K562 (cell line): ENCODE results near the gene RHBDF2. TPM values are rescaled to one million over a fixed set of nuclear protein-coding genes. Genes with fewer than 3 reads are reported as not detected.

Experiments
- ATAC-seq: fragments of 200-7000 bp; cut with Tn5 transposase; 3 replicates; pipeline ENCODE4 v1.9.1; 2020; ENCODE audit warnings: moderate library complexity
- BruUV-seq: library from RNA; stranded (reverse); fragments of 400-500 nt; replicated peaks from 2 replicates; lab custom pipeline; 2021; lab: Mats Ljungman, UMichigan
- CTCF ChIA-PET: fragments of 300-600 bp; formaldehyde crosslinking; extraction: SDS; loops from one replicate; lab custom pipeline; 2021; ENCODE audit warnings: low intra/inter-chr PET ratio; lab: Yijun Ruan, JAX
- POLR2A ChIA-PET: fragments of 300-600, 350-650 bp; sonication (Branson Sonifier 250); formaldehyde crosslinking; extraction: SDS; loops from one replicate; lab custom pipeline; 2021; ENCODE audit warnings: antibody characterized with exemption, inconsistent platforms; lab: Yijun Ruan, JAX
- DNase-seq, 4 experiments: peaks; one replicate each; pipeline versions ENCODE4 v3.0.0 to v3.0.0-alpha.2; 2011 to 2018; ENCODE audit warnings: low spot score in 3 of 4, mixed read lengths in 3 of 4; ENCODE audit errors: extremely low read depth in 1 of 4
- FAIRE-seq: peaks from 2 replicates; lab custom pipeline; 2011; peaks lifted over from hg19 to GRCh38; lab: Jason Lieb, UNC
- H2AFZ ChIP-seq: 2 replicates; pipeline ENCODE4 v1.6.0; 2011; ENCODE audit warnings: low read depth, low read length, control low read depth, inconsistent platforms
- H3K27ac ChIP-seq: fragments of 200-600 bp; 3 replicates; pipeline ENCODE4 v1.8.0; 2011; ENCODE audit warnings: low read depth, mild to moderate bottlenecking, control low read depth, inconsistent platforms, low read length, moderate library complexity, mixed read lengths; ENCODE audit errors: extremely low read depth
- H3K27me3 ChIP-seq, 2 experiments: fragments of 300-600 bp in 1 of 2; 2 replicates in 1 of 2; 3 replicates in 1 of 2; pipeline versions ENCODE4 v1.6.0 to v1.8.0; 2011; ENCODE audit warnings: inconsistent platforms in 2 of 2, low read length in 2 of 2, mild to moderate bottlenecking in 1 of 2, mixed read lengths in 1 of 2, moderate library complexity in 1 of 2; ENCODE audit not compliant: control insufficient read depth in 2 of 2, insufficient read depth in 2 of 2
- H3K36me3 ChIP-seq: fragments of 300-600 bp; 3 replicates; pipeline ENCODE4 v1.8.0; 2011; ENCODE audit warnings: mild to moderate bottlenecking, low read length, inconsistent platforms; ENCODE audit not compliant: control insufficient read depth, insufficient read depth
- H3K4me1 ChIP-seq, 2 experiments: fragments of 200-600 bp in 1 of 2; replicated peaks in 1 of 2; 2 replicates in 1 of 2; 3 replicates in 1 of 2; pipeline versions ENCODE4 v1.5.1 to v1.8.0; 2011; ENCODE audit warnings: inconsistent platforms in 2 of 2, low read length in 2 of 2, mild to moderate bottlenecking in 1 of 2, mixed read lengths in 1 of 2, moderate library complexity in 1 of 2; ENCODE audit not compliant: control insufficient read depth in 2 of 2, insufficient read depth in 2 of 2
- H3K4me2 ChIP-seq: 2 replicates; pipeline ENCODE4 v1.6.1; 2011; ENCODE audit warnings: low read length, control low read depth, inconsistent platforms, mixed read lengths; ENCODE audit not compliant: insufficient read depth
- H3K4me3 ChIP-seq: fragments of 200-600 bp; sonication (generic), shearing (Covaris generic); 2 replicates; pipeline ENCODE4 v1.5.1; 2016; ENCODE audit warnings: control low read depth, inconsistent platforms
- H3K79me2 ChIP-seq: fragments of 200-600 bp; 3 replicates; pipeline ENCODE4 v1.8.0; 2011; ENCODE audit warnings: low read length, inconsistent platforms; ENCODE audit not compliant: control insufficient read depth, insufficient read depth
- H3K9ac ChIP-seq, 2 experiments: 2 replicates each; pipeline versions ENCODE4 v1.6.0 to v1.6.1; 2011; ENCODE audit warnings: low read depth in 2 of 2, low read length in 2 of 2, control low read depth in 1 of 2, inconsistent platforms in 1 of 2, mild to moderate bottlenecking in 1 of 2, mixed read lengths in 1 of 2; ENCODE audit not compliant: insufficient read depth in 1 of 2
- H3K9me1 ChIP-seq: one replicate; pipeline ENCODE4 v1.6.0; 2011; ENCODE audit warnings: inconsistent platforms, mild to moderate bottlenecking, low read length, moderate library complexity; ENCODE audit not compliant: control insufficient read depth, insufficient read depth
- H3K9me3 ChIP-seq: replicated peaks from 2 replicates; pipeline ENCODE4 v1.5.1; 2011; ENCODE audit warnings: low read depth, low read length, inconsistent platforms; ENCODE audit not compliant: control insufficient read depth, insufficient read depth
- H4K20me1 ChIP-seq: replicated peaks from 2 replicates; pipeline ENCODE4 v1.6.1; 2011; ENCODE audit warnings: low read length, inconsistent platforms, mixed read lengths; ENCODE audit not compliant: control insufficient read depth, insufficient read depth
- CREB1 ChIP-seq, 2 experiments: sonication (generic) in 1 of 2; formaldehyde crosslinking in 1 of 2; IDR thresholded peaks; 2 replicates each; pipeline versions ENCODE4 v1.6.1 to v1.8.0; 2012 to 2022; ENCODE audit warnings: inconsistent platforms in 1 of 2, mild to moderate bottlenecking in 1 of 2, missing genetic modification reagents in 1 of 2, moderate library complexity in 1 of 2
- E4F1 ChIP-seq: fragments of 250-450 bp; sonication (Bioruptor Pico); IDR thresholded peaks from 2 replicates; pipeline ENCODE4 v1.5.0; 2021; ENCODE audit warnings: mild to moderate bottlenecking, borderline replicate concordance
- EZH2 ChIP-seq: IDR thresholded peaks from 2 replicates; pipeline ENCODE4 v1.6.1; 2012; ENCODE audit warnings: low read depth, mild to moderate bottlenecking, inconsistent platforms, low read length, borderline replicate concordance
- FOXK2 ChIP-seq, 2 experiments: fragments of 450-650 bp; IDR thresholded peaks in 1 of 2; conservative IDR thresholded peaks in 1 of 2; 2 replicates each; pipeline ENCODE4 v1.6.1; 2016; ENCODE audit warnings: low read depth in 2 of 2, mild to moderate bottlenecking in 1 of 2
- HEY1 ChIP-seq: fragments of 250-450 bp; sonication (Bioruptor Pico); IDR thresholded peaks from 2 replicates; pipeline ENCODE4 v1.5.0; 2020; ENCODE audit warnings: mild to moderate bottlenecking, moderate library complexity, borderline replicate concordance
- NR2C1 ChIP-seq, 2 experiments: fragments of 450-650 bp; IDR thresholded peaks; 2 replicates each; pipeline ENCODE4 v1.6.1; 2017; ENCODE audit warnings: mild to moderate bottlenecking in 2 of 2, antibody characterized with exemption in 1 of 2, inconsistent platforms in 1 of 2, missing compliant biosample characterization in 1 of 2, missing genetic modification characterization in 1 of 2
- PKNOX1 ChIP-seq: fragments of 450-650 bp; IDR thresholded peaks from 2 replicates; pipeline ENCODE4 v1.6.1; 2016
- SIX5 ChIP-seq, 2 experiments: IDR thresholded peaks; 2 replicates each; pipeline ENCODE4 v1.6.1; 2011; ENCODE audit warnings: low read length in 2 of 2, borderline replicate concordance in 1 of 2, low read depth in 1 of 2, mild to moderate bottlenecking in 1 of 2, moderate library complexity in 1 of 2; ENCODE audit not compliant: insufficient read depth in 1 of 2
- SMARCB1 ChIP-seq: IDR thresholded peaks from 2 replicates; pipeline ENCODE4 v1.6.1; 2011; ENCODE audit warnings: improper control_type of control experiment, low read depth; ENCODE audit not compliant: insufficient read length
- ZNF282 ChIP-seq: sonication (generic); formaldehyde crosslinking; IDR thresholded peaks from 2 replicates; pipeline ENCODE4 v1.8.1; 2023; ENCODE audit warnings: missing genetic modification reagents
- WGBS: fragments of 100-300 bp; shearing (Covaris generic); methylation state at CpG from one replicate; pipeline ENCODE4 v1.1.6; 2016; ENCODE audit warnings: low coverage, mixed read lengths; ENCODE audit not compliant: insufficient coverage; ENCODE audit errors: missing lambda C conversion rate; 5-methylcytosine and 5-hydroxymethylcytosine counted together
- in situ Hi-C: fragments of 300-500 bp; cut with MboI; formaldehyde crosslinking; loops from 4 replicates; pipeline ENCODE4 v1.15.0; 2018; ENCODE audit warnings: inconsistent platforms, mixed read lengths
- intact Hi-C: fragments of 100-400 bp; cut with micrococcal nuclease; formaldehyde crosslinking; loops from 2 replicates; pipeline ENCODE4 v1.14.2; 2022
- polyA plus RNA-seq, 8 experiments: library from polyadenylated mRNA; depleted of rRNA in 4 of 8; stranded (reverse) in 5 of 8; unstranded in 3 of 8; fragments of >200 nt; fragmentation: Nextera tagmentation in 2 of 8; fragmentation: Illumina TruSeq in 1 of 8; extraction: Ambion mirVana in 2 of 8; extraction: Trizol in 1 of 8; gene quantifications; 2 replicates each; pipeline versions ENCODE4 v1.2.1 to v1.2.3, GENCODE V29; 2011 to 2014; ENCODE audit warnings: inconsistent platforms in 1 of 8, missing spikeins in 1 of 8
- total RNA-seq, 7 experiments: library from RNA; depleted of rRNA in 6 of 7; stranded (reverse); fragments of >200 nt in 6 of 7; fragmentation: Illumina TruSeq in 2 of 7; extraction: Trizol in 2 of 7; gene quantifications; 2 replicates each; pipeline versions ENCODE4 v1.2.1 to v1.2.3, GENCODE V29; 2011 to 2021; ENCODE audit warnings: low replicate concordance in 1 of 7
- TF ChIP-seq, protein P1 (sequence below): sonication (generic); formaldehyde crosslinking; IDR thresholded peaks from 2 replicates; pipeline ENCODE4 v1.8.1; 2023; ENCODE audit warnings: mild to moderate bottlenecking, missing genetic modification reagents
- TF ChIP-seq, protein P2 (sequence below), 2 experiments: IDR thresholded peaks; 2 replicates each; pipeline ENCODE4 v1.6.1; 2011; ENCODE audit warnings: borderline replicate concordance in 1 of 2, control low read depth in 1 of 2, low read depth in 1 of 2, low read length in 1 of 2, mild to moderate bottlenecking in 1 of 2, mixed read lengths in 1 of 2, moderate library complexity in 1 of 2; ENCODE audit not compliant: insufficient read depth in 1 of 2, insufficient read length in 1 of 2, poor library complexity in 1 of 2, severe bottlenecking in 1 of 2; ENCODE audit errors: extremely low read depth in 1 of 2

Gene RHBDF2
- total and polyA plus RNA-seq, 9 of the 15 experiments (the other 6 are each of a cell fraction or from before 2014, with no cell fraction given) = 0.04 to 2.8 (median 1.1) TPM

GRCh38 chr17:76530095-76530723 is 29.0 kb upstream of the RHBDF2 start:
- WGBS = 64% methylated on average over 17 of the region's 23 CpGs
- Histone ChIP-seq H3K4me2 (peak overlapping the region; percentile 71; the same call in 1 of the 2 replicates), H3K9ac (peak overlapping the region; percentile 68 to 90; a peak in 3 of 4 replicates), H3K9me3 (no peaks in the 10 kb centered on the region), H3K79me2 (no peaks in the 10 kb centered on the region), H3K36me3 (no peaks in the 10 kb centered on the region; the same call in 2 of the 3 replicates), H3K27ac (peak overlapping the region; percentile 89), H4K20me1 (no peaks in the 10 kb centered on the region), H3K4me3 (no peak overlapping the region), H2AFZ (peak overlapping the region; percentile 97), H3K27me3 (no peaks in the 10 kb centered on the region), H3K9me1 (no peaks in the 10 kb centered on the region), H3K4me1 (peaks cover 30 to 55% of the 10 kb centered on the region in 2 experiments)
- no TSS peak for BruUV-seq
- DNase-seq (peak in 3 of 4 experiments; percentile 42 to 51 (median 49)), ATAC-seq (peak; percentile 12), FAIRE-seq (peak; percentile 62)
- in situ Hi-C loops (no loop called here), intact Hi-C loops (no loop called here)
- POLR2A ChIA-PET = interaction anchor here (0.6 to 1.5 kb wide), 4 partner anchors 9 to 189 kb away, joined by 3 to 7 read pairs (median 4); no protein-coding TSS in a partner anchor
- CTCF ChIA-PET = no interaction called here
- TF ChIP-seq, protein P1, sequence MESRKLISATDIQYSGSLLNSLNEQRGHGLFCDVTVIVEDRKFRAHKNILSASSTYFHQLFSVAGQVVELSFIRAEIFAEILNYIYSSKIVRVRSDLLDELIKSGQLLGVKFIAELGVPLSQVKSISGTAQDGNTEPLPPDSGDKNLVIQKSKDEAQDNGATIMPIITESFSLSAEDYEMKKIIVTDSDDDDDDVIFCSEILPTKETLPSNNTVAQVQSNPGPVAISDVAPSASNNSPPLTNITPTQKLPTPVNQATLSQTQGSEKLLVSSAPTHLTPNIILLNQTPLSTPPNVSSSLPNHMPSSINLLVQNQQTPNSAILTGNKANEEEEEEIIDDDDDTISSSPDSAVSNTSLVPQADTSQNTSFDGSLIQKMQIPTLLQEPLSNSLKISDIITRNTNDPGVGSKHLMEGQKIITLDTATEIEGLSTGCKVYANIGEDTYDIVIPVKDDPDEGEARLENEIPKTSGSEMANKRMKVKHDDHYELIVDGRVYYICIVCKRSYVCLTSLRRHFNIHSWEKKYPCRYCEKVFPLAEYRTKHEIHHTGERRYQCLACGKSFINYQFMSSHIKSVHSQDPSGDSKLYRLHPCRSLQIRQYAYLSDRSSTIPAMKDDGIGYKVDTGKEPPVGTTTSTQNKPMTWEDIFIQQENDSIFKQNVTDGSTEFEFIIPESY (CRISPR knock-in tag) = peak; percentile 92
- TF ChIP-seq CREB1 (IDR thresholded peaks at IDR 0.05) = 0 out of 2 replicates have a peak, but pooled peaks have one; percentile 6
- no peak for TF ChIP-seq CREB1 (CRISPR knock-in tag; IDR thresholded peaks at IDR 0.05)
- TF ChIP-seq E4F1 = no peak
- TF ChIP-seq FOXK2 (conservative IDR thresholded peaks at IDR 0.05 in 1 of 2, IDR thresholded peaks at IDR 0.05 in 1 of 2; ENCODE audit: low read depth in 2 of 2) = peak; percentile 43 to 60; a peak in 1 of 4 replicates
- no peak for TF ChIP-seq NR2C1 (IDR thresholded peaks at IDR 0.05)
- 0 out of 2 replicates have a peak, but pooled peaks have one; percentile 10 for TF ChIP-seq NR2C1 (tag; IDR thresholded peaks at IDR 0.05)
- TF ChIP-seq ZNF282 (CRISPR knock-in tag) = no peak
- TF ChIP-seq HEY1 (CRISPR knock-in tag) = no peak
- peak; percentile 48 for TF ChIP-seq PKNOX1
- TF ChIP-seq, protein P2, sequence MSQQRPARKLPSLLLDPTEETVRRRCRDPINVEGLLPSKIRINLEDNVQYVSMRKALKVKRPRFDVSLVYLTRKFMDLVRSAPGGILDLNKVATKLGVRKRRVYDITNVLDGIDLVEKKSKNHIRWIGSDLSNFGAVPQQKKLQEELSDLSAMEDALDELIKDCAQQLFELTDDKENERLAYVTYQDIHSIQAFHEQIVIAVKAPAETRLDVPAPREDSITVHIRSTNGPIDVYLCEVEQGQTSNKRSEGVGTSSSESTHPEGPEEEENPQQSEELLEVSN (IDR thresholded peaks at IDR 0.05; ENCODE audit: borderline replicate concordance in 1 of 2, extremely low read depth in 1 of 2, insufficient read depth in 1 of 2, insufficient read length in 1 of 2, low read depth in 1 of 2, low read length in 1 of 2, poor library complexity in 1 of 2, severe bottlenecking in 1 of 2) = peak in 1 of 2 experiments; percentile 38
- TF ChIP-seq SMARCB1 = no peak
- TF ChIP-seq EZH2 = no peak
- TF ChIP-seq SIX5 (IDR thresholded peaks at IDR 0.05; ENCODE audit: borderline replicate concordance in 1 of 2, insufficient read depth in 1 of 2, low read depth in 1 of 2, low read length in 2 of 2) = no peak
